Raji (cell line): ENCODE data around the gene ABCA2.

Source experiments
- POLR2A ChIP-seq: IDR thresholded peaks from 2 replicates; pipeline ENCODE4 v1.6.1; 2011; ENCODE audit warnings: low read depth, low read length, control low read depth; ENCODE audit not compliant: insufficient read depth

The ABCA2 gene

GRCh38 chr9:136958898-136959850, 68.9 kb downstream of the ABCA2 start:
- no peak for TF ChIP-seq POLR2A

- TF ChIP-seq POLR2A = no peak
Observed at GRCh38 chr9:136958473-136958872, 69.6 kb downstream of the ABCA2 start.

GRCh38 chr9:136957901-136958300, 70.1 kb downstream of the ABCA2 start:
- TF ChIP-seq POLR2A = no peak

GRCh38 chr9:136957461-136957860, 70.6 kb downstream of the ABCA2 start:
- TF ChIP-seq POLR2A = no peak
